HL-60 (cell line): ENCODE measurements around the gene IGFALS.

Experiments
- DNase-seq, 2 experiments: peaks; one replicate each; pipeline ENCODE4 v3.0.0-alpha.2; 2010 to 2020; ENCODE audit warnings: low read depth in 1 of 2, low spot score in 1 of 2
- H3K27ac ChIP-seq: fragments of 250-450 bp; sonication (Bioruptor Pico); replicated peaks from 2 replicates; pipeline ENCODE4 v1.5.1; 2020; ENCODE audit warnings: mild to moderate bottlenecking, moderate library complexity
- H3K27me3 ChIP-seq: fragments of 250-450 bp; sonication (Bioruptor Pico); 2 replicates; pipeline ENCODE4 v1.5.1; 2021; ENCODE audit warnings: mild to moderate bottlenecking, moderate library complexity; ENCODE audit not compliant: insufficient read depth, poor library complexity, severe bottlenecking
- H3K4me3 ChIP-seq: replicated peaks from 2 replicates; pipeline ENCODE4 v1.5.1; 2011; ENCODE audit warnings: mild to moderate bottlenecking, control low read depth, low read length; ENCODE audit not compliant: insufficient read depth
- GABPA ChIP-seq: IDR thresholded peaks from 2 replicates; pipeline ENCODE4 v1.6.1; 2012; ENCODE audit warnings: low read depth
- POLR2AphosphoS5 ChIP-seq: IDR thresholded peaks from 2 replicates; pipeline ENCODE4 v1.6.1; 2012; ENCODE audit warnings: low read depth
- SPI1 ChIP-seq: IDR thresholded peaks from 2 replicates; pipeline ENCODE4 v1.6.1; 2012; ENCODE audit warnings: low read depth, mild to moderate bottlenecking, borderline replicate concordance
- TF ChIP-seq, protein P1 (sequence below): IDR thresholded peaks from one replicate; pipeline ENCODE4 v1.5.1; 2011; ENCODE audit warnings: low read length, control low read depth, inconsistent platforms; ENCODE audit not compliant: insufficient read depth
- TF ChIP-seq, protein P2 (sequence below): IDR thresholded peaks from 2 replicates; pipeline ENCODE4 v1.6.1; 2012; ENCODE audit warnings: low read depth; ENCODE audit not compliant: insufficient replicate concordance

Gene IGFALS

DNA sequence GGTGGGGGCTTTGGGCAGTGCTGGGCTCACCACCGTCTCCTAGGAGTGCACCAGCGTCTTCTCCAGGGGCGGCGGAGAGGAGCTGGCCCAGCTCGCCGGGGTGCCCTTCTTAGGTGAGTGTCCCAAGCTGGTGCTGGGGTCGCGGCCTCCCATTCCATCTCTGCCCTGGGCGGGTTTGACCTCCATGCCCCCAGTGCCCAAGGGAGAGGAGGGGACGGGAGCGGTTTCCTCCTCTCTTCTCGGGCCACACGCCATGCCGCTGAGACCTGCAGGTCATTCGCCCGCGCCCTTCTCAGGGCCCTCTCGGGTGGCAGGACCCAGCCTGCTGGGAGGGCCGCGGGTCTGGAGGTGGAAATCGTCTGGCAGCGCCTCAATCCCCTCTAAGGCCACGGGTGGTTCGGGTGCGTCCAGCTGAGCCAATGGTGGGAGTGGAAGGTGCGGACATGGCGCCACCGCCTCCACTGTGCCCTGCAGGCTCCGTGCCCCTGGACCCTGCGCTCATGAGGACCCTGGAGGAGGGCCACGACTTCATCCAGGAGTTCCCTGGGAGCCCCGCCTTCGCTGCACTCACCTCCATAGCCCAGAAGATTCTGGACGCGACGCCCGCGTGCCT, 5.3 kb downstream of the IGFALS start:
- TF ChIP-seq GABPA (no peak), POLR2AphosphoS5 (no peak), SPI1 (no peak)
- TF ChIP-seq, protein P1, sequence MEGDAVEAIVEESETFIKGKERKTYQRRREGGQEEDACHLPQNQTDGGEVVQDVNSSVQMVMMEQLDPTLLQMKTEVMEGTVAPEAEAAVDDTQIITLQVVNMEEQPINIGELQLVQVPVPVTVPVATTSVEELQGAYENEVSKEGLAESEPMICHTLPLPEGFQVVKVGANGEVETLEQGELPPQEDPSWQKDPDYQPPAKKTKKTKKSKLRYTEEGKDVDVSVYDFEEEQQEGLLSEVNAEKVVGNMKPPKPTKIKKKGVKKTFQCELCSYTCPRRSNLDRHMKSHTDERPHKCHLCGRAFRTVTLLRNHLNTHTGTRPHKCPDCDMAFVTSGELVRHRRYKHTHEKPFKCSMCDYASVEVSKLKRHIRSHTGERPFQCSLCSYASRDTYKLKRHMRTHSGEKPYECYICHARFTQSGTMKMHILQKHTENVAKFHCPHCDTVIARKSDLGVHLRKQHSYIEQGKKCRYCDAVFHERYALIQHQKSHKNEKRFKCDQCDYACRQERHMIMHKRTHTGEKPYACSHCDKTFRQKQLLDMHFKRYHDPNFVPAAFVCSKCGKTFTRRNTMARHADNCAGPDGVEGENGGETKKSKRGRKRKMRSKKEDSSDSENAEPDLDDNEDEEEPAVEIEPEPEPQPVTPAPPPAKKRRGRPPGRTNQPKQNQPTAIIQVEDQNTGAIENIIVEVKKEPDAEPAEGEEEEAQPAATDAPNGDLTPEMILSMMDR: no peak
- TF ChIP-seq, protein P2, sequence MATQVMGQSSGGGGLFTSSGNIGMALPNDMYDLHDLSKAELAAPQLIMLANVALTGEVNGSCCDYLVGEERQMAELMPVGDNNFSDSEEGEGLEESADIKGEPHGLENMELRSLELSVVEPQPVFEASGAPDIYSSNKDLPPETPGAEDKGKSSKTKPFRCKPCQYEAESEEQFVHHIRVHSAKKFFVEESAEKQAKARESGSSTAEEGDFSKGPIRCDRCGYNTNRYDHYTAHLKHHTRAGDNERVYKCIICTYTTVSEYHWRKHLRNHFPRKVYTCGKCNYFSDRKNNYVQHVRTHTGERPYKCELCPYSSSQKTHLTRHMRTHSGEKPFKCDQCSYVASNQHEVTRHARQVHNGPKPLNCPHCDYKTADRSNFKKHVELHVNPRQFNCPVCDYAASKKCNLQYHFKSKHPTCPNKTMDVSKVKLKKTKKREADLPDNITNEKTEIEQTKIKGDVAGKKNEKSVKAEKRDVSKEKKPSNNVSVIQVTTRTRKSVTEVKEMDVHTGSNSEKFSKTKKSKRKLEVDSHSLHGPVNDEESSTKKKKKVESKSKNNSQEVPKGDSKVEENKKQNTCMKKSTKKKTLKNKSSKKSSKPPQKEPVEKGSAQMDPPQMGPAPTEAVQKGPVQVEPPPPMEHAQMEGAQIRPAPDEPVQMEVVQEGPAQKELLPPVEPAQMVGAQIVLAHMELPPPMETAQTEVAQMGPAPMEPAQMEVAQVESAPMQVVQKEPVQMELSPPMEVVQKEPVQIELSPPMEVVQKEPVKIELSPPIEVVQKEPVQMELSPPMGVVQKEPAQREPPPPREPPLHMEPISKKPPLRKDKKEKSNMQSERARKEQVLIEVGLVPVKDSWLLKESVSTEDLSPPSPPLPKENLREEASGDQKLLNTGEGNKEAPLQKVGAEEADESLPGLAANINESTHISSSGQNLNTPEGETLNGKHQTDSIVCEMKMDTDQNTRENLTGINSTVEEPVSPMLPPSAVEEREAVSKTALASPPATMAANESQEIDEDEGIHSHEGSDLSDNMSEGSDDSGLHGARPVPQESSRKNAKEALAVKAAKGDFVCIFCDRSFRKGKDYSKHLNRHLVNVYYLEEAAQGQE: no peak
- no peak overlapping the region for H3K4me3 ChIP-seq
- H3K27ac ChIP-seq: no peak overlapping the region
- DNase-seq: no peak
- no peaks in the 10 kb centered on the region for H3K27me3 ChIP-seq

DNA sequence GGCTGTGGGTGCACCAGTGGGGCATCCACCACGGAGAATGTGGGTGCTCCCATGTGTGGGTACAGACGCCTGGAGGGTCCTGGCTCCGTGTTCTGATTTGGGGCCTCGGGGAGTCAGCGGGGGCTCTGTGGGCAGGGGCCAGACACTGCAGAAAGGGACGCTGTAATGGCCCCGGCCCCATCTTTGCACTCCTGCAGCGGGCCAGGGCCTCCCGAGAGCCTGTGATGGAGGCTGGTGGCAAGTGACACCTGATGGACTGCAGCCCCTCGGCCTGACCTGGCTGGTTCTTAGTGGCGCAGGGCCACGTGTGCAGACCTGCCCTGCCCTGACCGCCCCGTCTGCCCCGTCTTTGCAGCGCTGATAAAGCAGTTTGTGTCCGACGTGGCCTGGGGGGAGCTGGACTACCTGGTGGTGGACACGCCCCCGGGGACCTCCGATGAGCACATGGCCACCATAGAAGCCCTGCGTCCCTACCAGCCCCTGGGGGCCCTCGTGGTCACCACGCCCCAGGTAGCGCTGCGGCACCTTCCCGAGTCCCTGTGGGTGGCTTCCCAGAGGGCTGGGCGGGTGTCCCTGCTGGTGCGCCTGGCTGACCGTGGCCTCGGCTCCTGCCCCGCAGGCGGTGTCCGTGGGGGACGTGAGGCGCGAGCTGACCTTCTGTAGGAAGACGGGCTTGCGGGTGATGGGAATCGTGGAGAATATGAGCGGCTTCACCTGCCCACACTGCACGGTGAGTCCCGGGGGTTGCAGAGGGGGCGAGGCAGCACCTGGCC, 6.0 kb downstream of the IGFALS start:
- Histone ChIP-seq H3K4me3 (no peak overlapping the region), H3K27me3 (no peaks in the 10 kb centered on the region), H3K27ac (no peak overlapping the region)
- TF ChIP-seq, protein P1: no peak
- TF ChIP-seq POLR2AphosphoS5 (no peak), SPI1 (no peak), GABPA (no peak)
- TF ChIP-seq, protein P2: no peak
- no peak for DNase-seq

DNA sequence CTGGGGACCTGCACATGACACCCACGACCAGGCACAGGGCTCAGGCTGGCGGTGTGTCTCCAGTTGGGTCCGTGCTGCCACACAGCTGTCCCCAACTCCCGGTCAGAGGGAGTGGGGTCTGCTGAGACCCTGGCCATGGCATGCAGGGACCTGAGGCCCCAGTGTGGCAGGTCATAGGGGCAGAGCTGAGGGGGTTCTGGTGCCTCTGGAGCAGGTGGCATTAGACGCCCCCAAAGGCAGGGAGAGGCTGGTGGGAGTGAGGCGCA, 6.5 kb downstream of the IGFALS start:
- no peaks in the 10 kb centered on the region for H3K27me3 ChIP-seq
- H3K27ac ChIP-seq: no peak overlapping the region
- TF ChIP-seq GABPA (no peak), SPI1 (no peak), POLR2AphosphoS5 (no peak)
- TF ChIP-seq, protein P2: no peak
- TF ChIP-seq, protein P1: no peak
- H3K4me3 ChIP-seq: no peak overlapping the region
- DNase-seq: no peak
